Endothelial cell of umbilical vein (primary cell): ENCODE results near the gene SLC8A2. TPM values are rescaled to one million over a fixed set of nuclear protein-coding genes. Genes with fewer than 3 reads are reported as not detected.

Experiments used
- BruUV-seq: library from RNA; stranded (reverse); fragments of 400-500 nt; replicated peaks from 2 replicates; lab custom pipeline; 2021; lab: Mats Ljungman, UMichigan
- CTCF ChIA-PET: fragments of 300-600, 350-600 bp; sonication (Branson Sonifier 250); formaldehyde crosslinking; loops from one replicate; lab custom pipeline; 2021; ENCODE audit warnings: antibody characterized with exemption, inconsistent platforms; lab: Charles Lee
- POLR2A ChIA-PET: fragments of 300-600, 350-600 bp; sonication (Branson Sonifier 250); formaldehyde crosslinking; loops from one replicate; lab custom pipeline; 2021; ENCODE audit warnings: antibody characterized with exemption, inconsistent platforms; lab: Charles Lee
- DNase-seq: peaks from one replicate; pipeline ENCODE4 v3.0.0-alpha.2; 2011; ENCODE audit warnings: low read depth, low spot score
- FAIRE-seq: peaks from 2 replicates; lab custom pipeline; 2011; peaks lifted over from hg19 to GRCh38; lab: Jason Lieb, UNC
- H2AFZ ChIP-seq: 2 replicates; pipeline ENCODE4 v1.6.0; 2012; ENCODE audit warnings: low read depth, low read length, control low read depth, inconsistent platforms
- H3K27ac ChIP-seq: 2 replicates; pipeline ENCODE4 v1.5.1; 2011; ENCODE audit warnings: low read depth, mild to moderate bottlenecking, control low read depth, low read length, moderate library complexity; ENCODE audit not compliant: insufficient read depth
- H3K27me3 ChIP-seq, 2 experiments: 2 replicates each; pipeline versions ENCODE4 v1.6.0 to v1.6.1; 2011; ENCODE audit warnings: low read length in 2 of 2, mixed read lengths in 1 of 2; ENCODE audit not compliant: control insufficient read depth in 2 of 2, insufficient read depth in 2 of 2
- H3K36me3 ChIP-seq, 2 experiments: 2 replicates in 1 of 2; 3 replicates in 1 of 2; pipeline ENCODE4 v1.5.1; 2011; ENCODE audit warnings: low read length in 2 of 2, mild to moderate bottlenecking in 1 of 2, moderate library complexity in 1 of 2; ENCODE audit not compliant: control insufficient read depth in 2 of 2, insufficient read depth in 2 of 2; ENCODE audit errors: extremely low read depth in 1 of 2
- H3K4me1 ChIP-seq: 3 replicates; pipeline ENCODE4 v1.5.1; 2011; ENCODE audit warnings: mild to moderate bottlenecking, low read length; ENCODE audit not compliant: control insufficient read depth, insufficient read depth; ENCODE audit errors: extremely low read depth
- H3K4me2 ChIP-seq: 2 replicates; pipeline ENCODE4 v1.6.1; 2011; ENCODE audit warnings: low read length, control low read depth, mixed read lengths; ENCODE audit not compliant: insufficient read depth
- H3K4me3 ChIP-seq, 3 experiments: fragments of 200-600 bp in 1 of 3; sonication (generic), shearing (Covaris generic) in 1 of 3; replicated peaks in 1 of 3; 2 replicates each; pipeline ENCODE4 v1.5.1; 2011 to 2016; ENCODE audit warnings: control low read depth in 3 of 3, low read length in 3 of 3, mild to moderate bottlenecking in 2 of 3, inconsistent platforms in 1 of 3, low read depth in 1 of 3, moderate library complexity in 1 of 3; ENCODE audit not compliant: insufficient read depth in 1 of 3
- H3K79me2 ChIP-seq: 2 replicates; pipeline ENCODE4 v1.6.0; 2012; ENCODE audit warnings: low read length, inconsistent platforms; ENCODE audit not compliant: control insufficient read depth, insufficient read depth
- H3K9ac ChIP-seq: replicated peaks from 2 replicates; pipeline ENCODE3; 2011; ENCODE audit warnings: low read length, control low read depth; ENCODE audit not compliant: insufficient read depth; ENCODE audit errors: extremely low read depth
- H3K9me1 ChIP-seq: replicated peaks from 3 replicates; pipeline ENCODE4 v1.6.0; 2011; ENCODE audit warnings: mild to moderate bottlenecking, low read length; ENCODE audit not compliant: control insufficient read depth, insufficient read depth; ENCODE audit errors: extremely low read depth
- H3K9me3 ChIP-seq: replicated peaks from 2 replicates; pipeline ENCODE4 v1.5.1; 2012; ENCODE audit warnings: low read length, inconsistent platforms; ENCODE audit not compliant: control insufficient read depth, insufficient read depth
- H4K20me1 ChIP-seq: replicated peaks from 2 replicates; pipeline ENCODE3; 2011; ENCODE audit warnings: mild to moderate bottlenecking, low read length; ENCODE audit not compliant: control insufficient read depth, insufficient read depth; ENCODE audit errors: extremely low read depth
- CTCF ChIP-seq, 2 donors: IDR thresholded peaks; 1 replicate in 1 of 2; 2 replicates in 1 of 2; pipeline ENCODE4 v1.5.1; 2011; ENCODE audit warnings: low read length in 2 of 2, mild to moderate bottlenecking in 2 of 2, moderate library complexity in 2 of 2, control low read depth in 1 of 2, inconsistent platforms in 1 of 2, low read depth in 1 of 2; ENCODE audit not compliant: insufficient read depth in 1 of 2; ENCODE audit errors: extremely low read depth in 1 of 2
- EZH2 ChIP-seq: IDR thresholded peaks from 2 replicates; pipeline ENCODE4 v1.6.1; 2012; ENCODE audit warnings: borderline replicate concordance, low read depth, mild to moderate bottlenecking, moderate library complexity, low read length, inconsistent platforms; ENCODE audit not compliant: severe bottlenecking
- POLR2A ChIP-seq: IDR thresholded peaks from 2 replicates; pipeline ENCODE4 v1.6.1; 2012; ENCODE audit warnings: low read depth, mild to moderate bottlenecking, control low read depth, low read length
- dilution Hi-C: fragments of 300-500 bp; cut with MboI; formaldehyde crosslinking; loops from one replicate; pipeline ENCODE4 v1.15.0; 2019; ENCODE audit warnings: low sequenced_read_pairs; ENCODE audit not compliant: extremely low pct_ligation_motif_present
- intact Hi-C: fragments of 100-400 bp; cut with micrococcal nuclease; formaldehyde crosslinking; loops from one replicate; pipeline ENCODE4 v1.10.0; 2022
- polyA plus RNA-seq, 4 experiments: library from polyadenylated mRNA; depleted of rRNA in 3 of 4; stranded (reverse) in 3 of 4; unstranded in 1 of 4; fragments of >200 nt; gene quantifications; 2 replicates each; pipeline versions ENCODE4 v1.2.1 to v1.2.3, GENCODE V29; 2011 to 2012; ENCODE audit warnings: missing spikeins in 1 of 4
- total RNA-seq: library from RNA; stranded (reverse); gene quantifications from 2 replicates; pipeline ENCODE4 v1.2.3, GENCODE V29; 2021

The SLC8A2 gene
- total and polyA plus RNA-seq, 2 donors (not counting 3 experiments of a cell fraction or from before 2014, with no cell fraction given): not detected

- peak; percentile 42 for DNase-seq
- CTCF ChIA-PET: interaction anchor here (1.0 to 2.9 kb wide), 8 partner anchors 9 to 283 kb away, joined by 3 to 9 read pairs (median 3); partner anchors contain the start of genes DHX34 and EHD2
These were observed 41.5 kb downstream of the SLC8A2 start for GRCh38 chr19:47430041-47430802.

More at GRCh38 chr19:47430041-47430802, 41.5 kb downstream of the SLC8A2 start:
- peak; percentile 12 to 45 for TF ChIP-seq CTCF (IDR thresholded peaks at IDR 0.05; ENCODE audit: extremely low read depth in 1 of 2, insufficient read depth in 1 of 2, low read depth in 1 of 2, low read length in 2 of 2)
- peak; percentile 57 for TF ChIP-seq EZH2
- TF ChIP-seq POLR2A: no peak
- FAIRE-seq: peak; percentile 24
- H3K4me1 ChIP-seq: peaks cover 8% of the 10 kb centered on the region
- no peaks in the 10 kb centered on the region for H3K9me1 ChIP-seq
- dilution Hi-C loops (no loop called here), intact Hi-C loops (no loop called here)
- H3K27me3 ChIP-seq: peaks cover 4 to 6% of the 10 kb centered on the region in 2 experiments
- no TSS peak for BruUV-seq
- no peak overlapping the region for H3K27ac ChIP-seq
- H4K20me1 ChIP-seq: no peaks in the 10 kb centered on the region
- H3K36me3 ChIP-seq: no peaks in the 10 kb centered on the region
- no peak overlapping the region for H3K4me2 ChIP-seq
- H3K4me3 ChIP-seq: no peak overlapping the region
- no peaks in the 10 kb centered on the region for H3K79me2 ChIP-seq
- H3K9ac ChIP-seq: no peak overlapping the region
- H3K9me3 ChIP-seq: no peaks in the 10 kb centered on the region
- POLR2A ChIA-PET: no interaction called here
- peak overlapping the region; percentile 76 for H2AFZ ChIP-seq
